Ascending aorta (tissue), 2 donors: ENCODE results near the gene UNC13C. TPM values are rescaled to one million over a fixed set of nuclear protein-coding genes. Genes with fewer than 3 reads are reported as not detected.

Source experiments
- DNase-seq, 2 donors: peaks; one replicate each; pipeline ENCODE4 v3.0.0-alpha.2; 2019; ENCODE audit warnings: low spot score in 2 of 2
- H3K27ac ChIP-seq, 2 donors: fragments of 200-600 bp; sonication (generic); one replicate each; pipeline ENCODE4 v1.5.1; 2016 to 2017; ENCODE audit warnings: mild to moderate bottlenecking in 1 of 2
- H3K27me3 ChIP-seq: fragments of 200-600 bp; sonication (generic); one replicate; pipeline ENCODE4 v1.5.1; 2017
- H3K36me3 ChIP-seq, 2 donors: fragments of 200-600 bp; sonication (generic); one replicate each; pipeline ENCODE4 v1.5.1; 2016
- H3K4me1 ChIP-seq, 2 donors: fragments of 200-600 bp; sonication (generic); one replicate each; pipeline ENCODE4 v1.5.1; 2016 to 2017; ENCODE audit warnings: mild to moderate bottlenecking in 1 of 2
- H3K4me3 ChIP-seq, 2 donors: fragments of 200-600 bp; sonication (generic); one replicate each; pipeline ENCODE4 v1.5.1; 2016 to 2017; ENCODE audit warnings: mild to moderate bottlenecking in 1 of 2
- H3K9me3 ChIP-seq, 2 donors: fragments of 200-600 bp; sonication (generic); one replicate each; pipeline ENCODE4 v1.5.1; 2016
- CTCF ChIP-seq, 3 experiments: fragments of 200-600 bp in 2 of 3; fragments of 450-650 bp in 1 of 3; sonication (generic) in 2 of 3; IDR thresholded peaks; one replicate each; pipeline ENCODE4 v1.5.1; 2016 to 2019; ENCODE audit warnings: antibody characterized with exemption in 3 of 3, mild to moderate bottlenecking in 1 of 3, moderate library complexity in 1 of 3
- intact Hi-C: fragments of 100-400 bp; cut with DNase I; formaldehyde crosslinking; loops from one replicate; pipeline ENCODE4 v1.15.1; 2023
- total RNA-seq: library from RNA; depleted of rRNA; stranded (reverse); fragments of >200 nt; gene quantifications from one replicate; pipeline ENCODE4 v1.1.0, GENCODE V29; 2016

Gene UNC13C
- total RNA-seq, 1 donor from 2014 or later: 2.0 TPM

- H3K9me3 ChIP-seq: peaks cover under 1 to 1% of the 10 kb centered on the region in 2 donors
- TF ChIP-seq CTCF (IDR thresholded peaks at IDR 0.05): no peak
- DNase-seq: no peak
- no peak overlapping the region for H3K27ac ChIP-seq
- no peak overlapping the region for H3K4me3 ChIP-seq
- H3K27me3 ChIP-seq: no peaks in the 10 kb centered on the region
- no peaks in the 10 kb centered on the region for H3K36me3 ChIP-seq
- intact Hi-C loops: loop anchor here (10.0 kb wide), 1 partner anchor 1417 kb away; the partner anchor contains the start of genes CCPG1 and PIERCE2
- no peaks in the 10 kb centered on the region for H3K4me1 ChIP-seq
Observed at GRCh38 chr15:53987480-53987879, 9.2 kb downstream of the UNC13C start.

- Histone ChIP-seq H3K4me3 (no peak overlapping the region), H3K4me1 (no peaks in the 10 kb centered on the region), H3K9me3 (no peaks in the 10 kb centered on the region), H3K27me3 (no peaks in the 10 kb centered on the region), H3K36me3 (no peaks in the 10 kb centered on the region), H3K27ac (no peak overlapping the region)
- TF ChIP-seq CTCF (IDR thresholded peaks at IDR 0.05): no peak
- intact Hi-C loops: no loop called here
- DNase-seq: no peak
Observed at GRCh38 chr15:54007256-54007655, 29.0 kb downstream of the UNC13C start.

- intact Hi-C loops: no loop called here
- Histone ChIP-seq H3K27me3 (no peaks in the 10 kb centered on the region), H3K4me3 (no peak overlapping the region), H3K4me1 (no peaks in the 10 kb centered on the region), H3K36me3 (no peaks in the 10 kb centered on the region), H3K9me3 (no peaks in the 10 kb centered on the region), H3K27ac (no peak overlapping the region)
- DNase-seq: no peak
- no peak for TF ChIP-seq CTCF (IDR thresholded peaks at IDR 0.05)
Observed at GRCh38 chr15:54011656-54012055, 33.4 kb downstream of the UNC13C start.

- no peak overlapping the region for H3K27ac ChIP-seq
- H3K4me1 ChIP-seq: no peaks in the 10 kb centered on the region
- H3K4me3 ChIP-seq: no peak overlapping the region
- no peaks in the 10 kb centered on the region for H3K36me3 ChIP-seq
- H3K27me3 ChIP-seq: no peaks in the 10 kb centered on the region
- no peaks in the 10 kb centered on the region for H3K9me3 ChIP-seq
- TF ChIP-seq CTCF (IDR thresholded peaks at IDR 0.05): no peak
- intact Hi-C loops: no loop called here
- DNase-seq: no peak
Observed at GRCh38 chr15:54014067-54014655, 35.9 kb downstream of the UNC13C start.

GRCh38 chr15:54017251-54017650, 39.0 kb downstream of the UNC13C start:
- H3K27me3 ChIP-seq: no peaks in the 10 kb centered on the region
- no peak for TF ChIP-seq CTCF (IDR thresholded peaks at IDR 0.05)
- DNase-seq: no peak
- H3K27ac ChIP-seq: no peak overlapping the region
- H3K36me3 ChIP-seq: no peaks in the 10 kb centered on the region
- no peaks in the 10 kb centered on the region for H3K9me3 ChIP-seq
- no peaks in the 10 kb centered on the region for H3K4me1 ChIP-seq
- no peak overlapping the region for H3K4me3 ChIP-seq
- intact Hi-C loops: no loop called here

GRCh38 chr15:54017959-54018358, 39.7 kb downstream of the UNC13C start:
- Histone ChIP-seq H3K27me3 (no peaks in the 10 kb centered on the region), H3K4me1 (no peaks in the 10 kb centered on the region), H3K9me3 (no peaks in the 10 kb centered on the region), H3K4me3 (no peak overlapping the region), H3K36me3 (no peaks in the 10 kb centered on the region), H3K27ac (no peak overlapping the region)
- DNase-seq: no peak
- intact Hi-C loops: no loop called here
- TF ChIP-seq CTCF (IDR thresholded peaks at IDR 0.05): no peak
